Measurements from ENCODE around the gene MCTP1. TPM values are rescaled to one million over a fixed set of nuclear protein-coding genes. Genes with fewer than 3 reads are reported as not detected.

MCTP1 gene
- total RNA-seq, 1 experiment from 2014 or later, result 2.5 TPM

GRCh38 chr5:95217881-95218280 lies 67.0 kb downstream of the MCTP1 start:
- H3K23ac ChIP-seq (ENCODE audit: insufficient read length, low read depth, low read length), result no peak overlapping the region
- H3K4me3 Mint-ChIP-seq, result no peak overlapping the region

More at GRCh38 chr5:95217881-95218280, 67.0 kb downstream of the MCTP1 start:
- Histone ChIP-seq H4K5ac (ENCODE audit: insufficient read length, low read depth, low read length) (no peak overlapping the region), H3K9ac (ENCODE audit: extremely low read depth, insufficient read length, low read length) (no peak overlapping the region), H2BK15ac (ENCODE audit: low read depth, low read length) (no peak overlapping the region), H3K56ac (ENCODE audit: insufficient read length, low read depth, low read length) (no peak overlapping the region), H3K9me3 (ENCODE audit: control insufficient read depth, low read depth, low read length) (no peaks in the 10 kb centered on the region), H3K4ac (ENCODE audit: low read depth, low read length) (no peak overlapping the region), H4K8ac (replicated peaks; ENCODE audit: insufficient read length, low read depth, low read length) (no peak overlapping the region), H3K18ac (ENCODE audit: insufficient read length, low read depth, low read length) (no peak overlapping the region), H2BK120ac (ENCODE audit: low read depth, low read length, poor library complexity, severe bottlenecking) (no peak overlapping the region), H3K4me1 (ENCODE audit: insufficient read depth, low read length) (peaks cover 2% of the 10 kb centered on the region; the same call in 1 of the 2 replicates), H2AFZ (ENCODE audit: low read length) (no peak overlapping the region), H3K79me1 (ENCODE audit: insufficient read depth, low read depth, low read length, poor library complexity, severe bottlenecking) (no peaks in the 10 kb centered on the region), H3K4me2 (ENCODE audit: insufficient read depth, insufficient read length, low read length) (no peak overlapping the region), H3K27me3 (ENCODE audit: insufficient read depth, low read length) (no peaks in the 10 kb centered on the region), H2BK5ac (ENCODE audit: insufficient read length, low read length) (no peak overlapping the region), H3K23me2 (ENCODE audit: insufficient read length, low read depth, low read length, poor library complexity, severe bottlenecking) (no peaks in the 10 kb centered on the region), H3K14ac (ENCODE audit: insufficient read depth, low read length) (no peak overlapping the region), H3T11ph (ENCODE audit: low read length) (no peak overlapping the region), H2AK5ac (ENCODE audit: insufficient read length, low read length) (no peak overlapping the region), H4K20me1 (ENCODE audit: control insufficient read depth, insufficient read depth, insufficient read length) (no peaks in the 10 kb centered on the region), H2BK12ac (ENCODE audit: insufficient read length, low read depth, low read length) (no peak overlapping the region), H3K27ac (ENCODE audit: insufficient read length, low read depth, low read length) (no peak overlapping the region), H3K79me2 (ENCODE audit: insufficient read depth, low read length) (no peaks in the 10 kb centered on the region), H4K91ac (ENCODE audit: insufficient read length, low read depth, low read length) (no peak overlapping the region), H2BK20ac (ENCODE audit: low read depth, low read length, poor library complexity, severe bottlenecking) (no peak overlapping the region)
- no CpG with 5 or more reads among the region's 2 CpGs for WGBS (ENCODE audit: extremely low coverage, insufficient read length, low lambda C conversion rate)
- Mint-ChIP-seq H3K27ac (no peak overlapping the region), H3K27me3 (ENCODE audit: low read depth) (no peaks in the 10 kb centered on the region), H3K4me1 (peaks cover 11 to 18% of the 10 kb centered on the region in 2 experiments), H3K36me3 (ENCODE audit: insufficient read depth in 1 of 3, low read depth in 3 of 3) (peaks cover 0 to 3% (median 0%) of the 10 kb centered on the region in 3 experiments; a peak in 1 of 7 replicates), H3K9me3 (peaks cover 2% of the 10 kb centered on the region in 2 experiments; a peak in 3 of 5 replicates)
- DNase-seq, result no peak
- TF ChIP-seq, protein P1, sequence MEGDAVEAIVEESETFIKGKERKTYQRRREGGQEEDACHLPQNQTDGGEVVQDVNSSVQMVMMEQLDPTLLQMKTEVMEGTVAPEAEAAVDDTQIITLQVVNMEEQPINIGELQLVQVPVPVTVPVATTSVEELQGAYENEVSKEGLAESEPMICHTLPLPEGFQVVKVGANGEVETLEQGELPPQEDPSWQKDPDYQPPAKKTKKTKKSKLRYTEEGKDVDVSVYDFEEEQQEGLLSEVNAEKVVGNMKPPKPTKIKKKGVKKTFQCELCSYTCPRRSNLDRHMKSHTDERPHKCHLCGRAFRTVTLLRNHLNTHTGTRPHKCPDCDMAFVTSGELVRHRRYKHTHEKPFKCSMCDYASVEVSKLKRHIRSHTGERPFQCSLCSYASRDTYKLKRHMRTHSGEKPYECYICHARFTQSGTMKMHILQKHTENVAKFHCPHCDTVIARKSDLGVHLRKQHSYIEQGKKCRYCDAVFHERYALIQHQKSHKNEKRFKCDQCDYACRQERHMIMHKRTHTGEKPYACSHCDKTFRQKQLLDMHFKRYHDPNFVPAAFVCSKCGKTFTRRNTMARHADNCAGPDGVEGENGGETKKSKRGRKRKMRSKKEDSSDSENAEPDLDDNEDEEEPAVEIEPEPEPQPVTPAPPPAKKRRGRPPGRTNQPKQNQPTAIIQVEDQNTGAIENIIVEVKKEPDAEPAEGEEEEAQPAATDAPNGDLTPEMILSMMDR (conservative IDR thresholded peaks at IDR 0.05), result no peak

Data from H9 (cell line).